Thoracic aorta (tissue), 2 donors: ENCODE measurements around the gene CDCA3. TPM values are rescaled to one million over a fixed set of nuclear protein-coding genes. Genes with fewer than 3 reads are reported as not detected.
"Not testable (repeated sequence)": the region's sequence is repeated elsewhere in the genome, so short reads cannot be mapped to it uniquely, and the experiment has no call there.

ENCODE experiments used
- ATAC-seq: fragments of 150-250 bp; one replicate; pipeline ENCODE4 v1.8.0; 2017; ENCODE audit warnings: low read depth; ENCODE audit not compliant: insufficient number of reproducible peaks, low FRiP score
- DNase-seq: peaks from one replicate; pipeline ENCODE4 v3.0.0-alpha.2; 2020; ENCODE audit warnings: low spot score
- H3K27ac ChIP-seq, 2 donors: fragments of 200-600 bp; sonication (generic); 1 replicate in 1 of 2; 2 replicates in 1 of 2; pipeline ENCODE4 v1.5.1; 2016; ENCODE audit warnings: mild to moderate bottlenecking in 2 of 2, moderate library complexity in 2 of 2
- H3K27me3 ChIP-seq: fragments of 200-600 bp; sonication (generic); replicated peaks from 2 replicates; pipeline ENCODE4 v1.6.0; 2016; ENCODE audit warnings: mild to moderate bottlenecking; ENCODE audit not compliant: insufficient read depth
- H3K36me3 ChIP-seq: fragments of 200-600 bp; sonication (generic); one replicate; pipeline ENCODE4 v1.5.1; 2016
- H3K4me1 ChIP-seq, 2 donors: fragments of 200-600 bp; sonication (generic); 1 replicate in 1 of 2; 2 replicates in 1 of 2; pipeline versions ENCODE4 v1.5.1 to v1.6.0; 2016; ENCODE audit warnings: low read depth in 2 of 2, mild to moderate bottlenecking in 1 of 2; ENCODE audit not compliant: control insufficient read depth in 1 of 2
- H3K4me3 ChIP-seq: fragments of 200-600 bp; sonication (generic); 2 replicates; pipeline ENCODE4 v1.5.1; 2016; ENCODE audit warnings: mild to moderate bottlenecking
- H3K9me3 ChIP-seq: fragments of 200-600 bp; sonication (generic); 2 replicates; pipeline ENCODE4 v1.5.1; 2016
- CTCF ChIP-seq: fragments of 200-600 bp; sonication (generic); IDR thresholded peaks from one replicate; pipeline ENCODE4 v1.5.1; 2019; ENCODE audit warnings: antibody characterized with exemption
- total RNA-seq, 2 donors: library from RNA; depleted of rRNA; stranded (reverse); fragments of >200 nt; gene quantifications; one replicate each; pipeline versions ENCODE4 v1.1.0 to v1.2.3, GENCODE V29; 2016

Gene CDCA3
- total RNA-seq, 2 donors from 2014 or later = 1.8 to 1.9 TPM

- peaks cover 11% of the 10 kb centered on the region for H3K36me3 ChIP-seq
- peak overlapping the region; percentile 89 to 94 for H3K27ac ChIP-seq
- DNase-seq = peak; percentile 43
- no peaks in the 10 kb centered on the region for H3K9me3 ChIP-seq
- TF ChIP-seq CTCF = peak; percentile 91
- H3K27me3 ChIP-seq = no peaks in the 10 kb centered on the region
- ATAC-seq = peak; percentile 40
- H3K4me3 ChIP-seq = peak overlapping the region; percentile 97
- peaks cover 33 to 43% of the 10 kb centered on the region in 2 donors for H3K4me1 ChIP-seq
Measured at GRCh38 chr12:6872073-6873048, 21.3 kb upstream of the CDCA3 start.

- H3K9me3 ChIP-seq = no peaks in the 10 kb centered on the region
- H3K36me3 ChIP-seq = peaks cover 11% of the 10 kb centered on the region
- DNase-seq (no peak), ATAC-seq (no peak)
- H3K27ac ChIP-seq = peak overlapping the region; percentile 89 to 94
- H3K27me3 ChIP-seq = no peaks in the 10 kb centered on the region
- peak overlapping the region; percentile 97 for H3K4me3 ChIP-seq
- no peak for TF ChIP-seq CTCF
- peaks cover 33 to 50% of the 10 kb centered on the region in 2 donors for H3K4me1 ChIP-seq
Measured at GRCh38 chr12:6871052-6871957, 20.2 kb upstream of the CDCA3 start.

GRCh38 chr12:6870304-6870703 lies 19.2 kb upstream of the CDCA3 start:
- ATAC-seq, H3K9me3 ChIP-seq, H3K27me3 ChIP-seq, DNase-seq, H3K4me3 ChIP-seq, H3K27ac ChIP-seq: not testable (repeated sequence)
- Histone ChIP-seq H3K36me3 (peaks cover 11% of the 10 kb centered on the region), H3K4me1 (peaks cover 33 to 50% of the 10 kb centered on the region in 2 donors)

- Histone ChIP-seq H3K27ac (peak overlapping the region; percentile 30 to 98), H3K27me3 (no peaks in the 10 kb centered on the region), H3K9me3 (no peaks in the 10 kb centered on the region), H3K4me3 (peak overlapping the region; percentile 99), H3K4me1 (peaks cover 33 to 46% of the 10 kb centered on the region in 2 donors), H3K36me3 (peaks cover 13% of the 10 kb centered on the region)
- no peak for DNase-seq
- peak; percentile 95 for TF ChIP-seq CTCF
- no peak for ATAC-seq
Measured at GRCh38 chr12:6869049-6870021, 18.2 kb upstream of the CDCA3 start.
